ENCODE measurements around the gene MACROD2.

Gene MACROD2

DNA sequence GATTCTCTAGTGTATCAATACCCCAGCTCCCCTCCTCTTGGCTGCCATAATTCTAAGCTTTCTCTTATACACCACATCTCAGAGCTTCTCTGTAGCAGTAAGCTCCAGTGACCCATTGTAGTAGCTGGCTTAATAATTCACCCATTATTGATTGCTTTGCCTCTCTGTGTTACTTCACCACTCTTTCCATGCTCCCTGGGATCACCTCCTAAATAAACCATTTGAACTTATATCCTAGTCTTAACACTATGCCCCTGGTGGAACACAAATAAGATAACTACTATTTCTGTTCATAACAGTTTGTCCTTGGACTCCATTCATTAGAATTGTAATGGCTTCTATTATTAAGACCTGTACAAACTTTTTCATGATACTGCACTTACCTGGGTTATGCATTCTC is 1819.0 kb downstream of the MACROD2 start:
- DNase-seq, result no peak

DNA sequence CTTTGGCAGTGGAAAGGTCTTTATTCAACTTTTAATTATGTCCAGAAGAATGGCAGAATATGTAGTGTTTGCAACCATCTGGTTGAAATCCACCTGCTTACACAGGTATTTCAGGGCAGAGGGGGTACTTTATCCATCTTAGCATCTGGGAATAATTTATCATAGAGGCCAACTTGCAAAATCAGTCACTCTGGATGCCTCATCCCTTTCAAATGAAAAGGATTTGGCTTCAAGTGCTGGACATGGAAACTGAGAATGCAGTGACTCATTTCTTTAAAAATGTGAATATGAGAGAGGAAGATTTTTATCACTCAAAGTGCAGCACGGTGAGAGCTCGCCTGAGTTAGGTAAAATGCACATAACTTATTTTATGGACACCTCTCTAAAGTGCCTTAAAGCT is 1819.6 kb downstream of the MACROD2 start:
- DNase-seq, result no peak

DNA sequence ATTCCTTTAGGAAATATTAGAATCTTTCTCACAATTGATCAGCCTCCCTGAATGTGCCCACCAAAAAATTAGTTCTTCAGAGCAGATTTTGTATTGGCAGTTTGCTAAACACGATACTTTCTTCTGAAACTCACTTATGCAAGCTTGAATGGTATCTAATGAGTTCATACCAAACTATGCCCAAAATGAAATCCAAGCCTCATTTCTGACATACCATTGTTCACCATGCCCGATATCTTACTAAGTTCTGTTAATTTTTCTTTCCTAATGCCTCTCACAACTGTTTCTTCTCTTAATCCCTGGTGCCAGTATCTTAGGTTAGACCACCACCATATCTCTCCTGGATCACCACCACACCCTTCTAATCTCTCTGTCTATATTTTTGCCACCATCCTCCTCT is 1822.0 kb downstream of the MACROD2 start:
- no peak for DNase-seq

DNA sequence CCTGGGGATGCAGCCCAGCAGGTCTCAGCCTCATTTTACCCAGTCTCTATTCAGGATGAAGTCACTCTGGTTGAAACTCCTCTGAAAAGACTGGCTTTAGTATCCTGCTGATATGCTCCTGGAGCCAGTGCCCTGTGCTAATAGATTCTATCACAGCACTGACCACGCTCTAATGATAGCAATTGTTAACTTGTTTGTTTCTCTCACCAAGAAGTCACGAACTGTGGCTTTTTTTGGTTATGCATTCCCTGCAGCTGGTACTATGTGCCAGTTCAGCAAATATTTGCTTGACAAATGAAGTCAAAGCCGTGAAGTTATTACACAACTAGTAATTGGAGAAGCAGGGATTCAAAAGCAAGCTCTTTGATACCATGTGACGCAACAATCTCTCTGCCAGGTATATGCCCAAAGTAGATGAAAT is 1823.3 kb downstream of the MACROD2 start:
- DNase-seq, result peak; percentile 20 to 36

DNA sequence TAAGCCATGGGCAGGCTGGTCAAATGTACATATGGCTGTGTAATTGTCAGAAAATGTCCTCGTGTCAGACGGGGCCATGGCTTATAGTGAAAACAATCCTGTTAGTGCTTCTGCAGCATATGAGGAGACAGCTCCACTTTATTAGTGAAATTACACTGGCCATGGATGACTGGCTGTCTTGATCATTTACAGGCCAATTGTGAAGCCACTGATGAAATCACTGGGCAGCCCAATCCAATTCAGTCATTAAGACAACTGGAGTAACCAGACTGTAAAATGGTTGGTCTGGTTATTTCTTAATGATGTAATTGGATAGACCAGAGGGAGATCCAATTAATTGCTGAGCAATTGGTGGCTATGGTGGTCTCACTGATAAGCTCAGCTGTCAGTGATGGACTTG is 1828.4 kb downstream of the MACROD2 start:
- DNase-seq, result no peak

DNA sequence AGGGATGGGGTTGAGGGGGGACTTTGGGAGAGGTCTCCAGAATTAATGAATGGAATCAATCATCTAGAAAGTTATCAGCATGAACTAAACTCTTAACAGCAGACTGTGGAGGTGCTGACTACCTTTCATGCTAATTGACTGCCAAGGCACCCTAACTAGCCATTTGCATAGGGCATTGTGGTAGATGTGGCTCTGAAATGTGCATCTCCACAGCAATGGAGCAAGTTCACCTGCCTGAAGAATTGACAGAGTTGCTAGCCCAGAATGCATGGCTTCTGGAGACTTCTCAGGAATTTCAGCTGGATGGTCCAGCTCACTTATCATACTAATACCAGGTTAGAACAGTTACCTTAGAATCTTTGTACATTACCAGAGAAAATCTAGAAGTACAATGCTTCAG is 1832.3 kb downstream of the MACROD2 start:
- DNase-seq, result no peak

DNA sequence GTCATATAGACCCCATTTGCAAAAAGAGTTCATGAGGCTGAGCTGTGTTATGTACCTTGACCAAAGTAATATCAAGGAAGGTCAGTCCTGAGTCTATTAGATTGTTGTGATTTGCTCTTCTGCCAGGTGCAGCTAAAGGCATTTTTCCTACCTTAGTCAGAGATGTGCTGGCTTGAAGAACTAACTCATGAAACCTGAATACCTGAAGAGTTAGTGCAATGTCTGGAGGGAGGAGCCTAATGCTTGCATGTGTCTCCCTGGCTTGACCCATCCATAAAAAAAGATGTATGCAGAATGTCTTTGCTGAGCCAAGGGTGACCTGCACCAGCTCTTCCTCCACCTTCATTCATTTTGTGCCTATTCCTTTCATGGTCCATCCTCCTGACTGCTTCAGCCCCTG is 1835.9 kb downstream of the MACROD2 start:
- DNase-seq, result no peak

DNA sequence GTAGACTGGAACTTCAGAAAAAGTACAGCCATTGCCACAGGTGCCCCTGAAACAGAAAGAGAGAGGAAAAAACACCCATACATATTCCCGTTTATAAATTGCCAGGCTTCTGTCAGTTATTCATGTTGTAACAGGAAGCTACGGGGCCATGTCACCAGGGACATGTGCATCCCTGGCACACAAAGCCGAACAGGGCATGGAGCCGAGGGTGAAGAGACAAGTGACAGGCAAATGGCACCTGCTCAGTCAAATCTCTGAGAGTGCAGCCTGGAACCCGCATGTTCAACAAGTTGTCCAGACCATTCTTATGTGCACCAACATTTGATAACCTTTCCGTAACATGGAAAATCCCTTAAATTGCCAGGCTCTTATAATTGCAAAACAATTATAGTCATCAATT is 1837.2 kb downstream of the MACROD2 start:
- no peak for DNase-seq

DNA sequence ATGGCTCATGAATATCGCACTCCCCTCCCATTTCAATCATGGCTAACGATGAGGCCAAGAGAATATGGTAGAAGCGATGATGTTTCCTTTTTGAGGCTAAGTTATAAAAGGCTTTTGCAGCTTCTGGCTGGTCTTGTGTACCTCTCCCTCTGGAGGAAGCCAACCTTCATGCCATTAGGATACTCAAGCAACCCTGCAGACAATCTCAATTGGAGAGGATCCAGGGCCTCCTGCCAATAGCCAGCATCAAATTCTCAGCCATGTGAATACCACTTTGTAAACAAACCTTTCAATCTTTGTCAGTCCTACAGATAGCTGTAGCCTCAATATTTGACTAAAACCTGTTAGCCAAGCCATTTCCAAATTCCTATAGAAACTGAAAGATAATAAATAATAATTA is 1839.5 kb downstream of the MACROD2 start:
- DNase-seq, result no peak

DNA sequence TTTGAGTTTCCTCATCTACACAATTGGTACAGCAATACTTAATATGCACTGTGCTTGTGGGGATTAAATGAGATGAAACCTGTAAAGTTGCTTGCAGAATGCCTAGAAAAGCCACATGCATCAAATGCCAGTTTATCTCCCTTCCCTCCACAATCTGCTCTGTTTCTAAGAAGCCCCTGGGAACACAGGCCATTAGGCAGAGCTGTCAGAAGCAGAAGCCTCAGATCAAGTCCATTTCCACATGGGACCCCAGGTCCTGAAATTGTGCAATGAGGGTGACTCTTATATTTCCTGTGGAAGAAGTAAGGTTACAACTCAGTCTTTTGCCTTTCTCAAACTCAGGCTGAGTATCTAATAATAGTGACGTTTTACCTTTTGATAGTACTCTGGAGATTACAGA is 1840.5 kb downstream of the MACROD2 start:
- no peak for DNase-seq

DNA sequence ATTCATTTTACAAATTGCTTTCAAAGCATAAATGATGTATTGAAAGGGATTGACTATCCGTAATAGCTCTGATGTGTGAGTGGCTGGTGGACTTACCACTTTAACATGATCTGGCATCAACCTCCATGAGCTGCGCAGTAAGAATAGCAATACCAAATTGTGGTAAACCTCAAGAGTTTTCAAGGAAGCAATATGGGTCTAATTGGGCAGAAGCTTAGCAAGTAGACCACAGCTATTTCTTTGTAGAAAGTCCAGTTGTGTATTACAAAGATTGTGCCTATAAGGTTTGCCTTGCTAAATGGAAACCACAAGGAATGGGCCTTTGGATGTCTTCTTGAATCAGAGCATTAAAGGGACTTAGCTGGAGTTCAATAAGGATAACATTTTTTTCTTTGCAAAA is 1841.3 kb downstream of the MACROD2 start:
- DNase-seq, result no peak

DNA sequence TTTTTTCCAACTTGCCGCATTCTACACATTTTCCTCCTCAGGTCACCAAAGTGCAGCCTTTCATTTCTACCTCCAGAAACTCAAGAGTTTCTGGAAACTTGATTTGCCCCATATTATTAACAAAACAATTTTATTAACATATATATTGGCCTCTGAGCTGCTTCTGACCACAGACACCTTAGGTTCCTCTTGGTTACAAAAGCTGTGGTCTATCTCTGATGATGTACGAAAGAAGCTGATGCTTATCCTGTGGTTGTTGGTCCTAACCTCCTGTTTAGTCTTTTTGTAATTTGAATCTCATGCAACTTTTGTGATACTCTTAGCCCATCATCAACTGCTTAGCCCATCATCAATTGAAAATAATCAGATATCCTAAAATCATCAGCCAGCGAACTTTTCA is 1842.2 kb downstream of the MACROD2 start:
- DNase-seq, result no peak

DNA sequence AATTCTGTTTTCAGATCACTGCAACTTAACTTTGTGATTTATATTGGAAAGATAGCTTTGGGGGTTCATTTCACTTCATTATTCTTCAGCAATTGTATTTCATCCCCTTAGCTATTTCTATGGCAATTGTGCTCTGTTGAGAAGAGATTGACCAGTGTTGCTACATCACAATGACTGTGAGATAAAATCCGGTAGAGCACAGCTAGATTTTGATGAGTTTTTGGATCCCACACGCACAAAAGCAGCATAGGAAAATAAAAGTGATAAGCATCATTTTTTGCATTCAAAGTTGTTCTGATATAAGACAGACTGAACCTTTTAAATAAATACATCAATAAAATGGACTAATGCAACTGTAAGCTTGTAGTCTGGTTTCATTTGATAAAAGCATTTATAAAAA is 1843.2 kb downstream of the MACROD2 start:
- no peak for DNase-seq

DNA sequence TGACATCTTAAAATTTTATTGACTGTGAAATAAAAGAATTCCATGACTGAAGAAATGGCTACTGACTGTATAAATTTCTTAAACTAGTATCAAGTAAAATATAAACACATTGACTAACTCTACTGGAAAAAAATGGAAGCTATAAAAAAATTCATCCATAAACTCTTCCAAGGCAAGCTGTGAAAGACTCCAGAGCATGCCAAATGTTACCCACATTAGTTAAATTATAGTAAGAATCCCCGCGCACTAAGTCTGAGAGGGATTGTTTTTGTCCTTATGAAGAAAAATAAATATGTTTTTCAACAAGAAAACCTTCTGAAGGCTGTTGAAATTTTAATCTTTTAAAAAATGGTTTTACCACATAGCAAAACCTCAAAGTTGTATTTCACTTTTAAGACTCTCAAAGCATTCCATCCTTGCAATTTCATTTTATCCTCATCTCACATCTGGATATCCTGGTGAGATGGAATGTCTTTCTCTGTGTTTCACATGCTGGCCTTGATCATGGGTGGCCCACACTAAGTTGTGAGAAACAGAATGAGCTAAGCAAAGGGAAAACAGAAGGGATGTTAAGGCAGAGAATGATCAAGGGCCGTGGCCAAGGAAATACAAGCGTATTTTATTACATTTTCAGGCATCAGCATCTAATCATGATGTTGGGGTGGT is 1845.5 kb downstream of the MACROD2 start:
- no peak for DNase-seq

DNA sequence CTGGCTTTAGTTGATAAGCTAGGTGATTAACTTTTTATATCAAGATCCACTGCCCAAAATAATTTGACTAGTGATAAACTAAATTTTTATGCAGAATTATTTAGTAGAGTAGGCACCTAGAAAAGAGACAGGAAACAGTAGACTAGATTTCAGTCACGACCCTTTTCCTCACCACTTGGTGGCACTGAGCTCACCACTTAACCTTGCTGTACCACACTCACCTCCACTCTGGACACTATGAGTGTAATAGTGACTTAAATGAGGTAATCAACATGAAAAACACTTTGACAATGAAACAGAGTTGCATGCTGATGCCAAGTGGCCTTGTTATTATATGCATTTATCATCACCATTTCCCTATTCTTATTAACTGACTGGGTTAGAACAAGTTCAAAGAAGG is 1847.6 kb downstream of the MACROD2 start:
- no peak for DNase-seq

DNA sequence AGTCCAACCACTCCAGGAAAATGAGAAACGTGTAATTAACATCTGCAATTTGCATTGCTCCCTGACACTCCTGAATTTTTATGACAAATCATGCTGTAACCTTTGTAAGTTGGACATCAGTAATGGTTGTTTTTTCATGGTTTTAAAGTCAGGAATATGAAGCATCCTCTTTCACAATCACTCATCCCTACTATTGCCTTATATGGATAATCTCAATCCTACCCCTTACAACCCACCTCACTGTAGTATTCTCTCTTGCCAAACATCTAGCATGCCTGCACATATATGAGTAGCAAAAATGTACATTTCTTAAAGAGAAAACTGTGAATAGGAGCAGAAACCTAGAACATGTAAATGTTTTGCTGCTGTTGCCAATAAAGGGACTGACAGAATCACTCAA is 1848.5 kb downstream of the MACROD2 start:
- DNase-seq, result no peak

DNA sequence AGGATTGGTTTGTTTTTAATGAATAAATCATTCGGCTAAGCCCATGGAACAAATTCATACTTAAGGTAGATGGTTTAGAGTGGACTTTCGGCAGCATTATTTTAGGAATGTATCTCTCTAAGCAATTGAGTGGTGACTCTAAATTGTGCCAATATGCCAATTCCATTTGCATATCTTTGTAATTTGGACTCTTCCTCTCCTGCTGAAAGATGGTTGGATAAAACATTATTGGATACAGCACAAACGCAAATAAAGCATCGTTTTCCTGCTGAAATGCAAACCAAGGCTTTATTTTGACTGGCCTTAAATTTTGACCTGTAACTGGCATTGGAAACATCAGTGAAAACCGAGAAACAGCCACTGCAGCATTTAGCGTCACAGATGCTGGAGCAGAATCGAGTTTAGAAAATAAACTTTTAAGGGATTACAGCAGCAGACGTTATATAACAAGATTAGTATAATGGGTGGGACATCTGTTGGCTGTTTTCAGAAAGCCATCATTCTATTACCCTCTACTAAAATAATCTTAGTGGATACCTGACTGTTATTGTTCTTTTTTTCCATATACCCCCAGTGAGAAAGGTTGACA is 1852.0 kb downstream of the MACROD2 start:
- no peak for DNase-seq

DNA sequence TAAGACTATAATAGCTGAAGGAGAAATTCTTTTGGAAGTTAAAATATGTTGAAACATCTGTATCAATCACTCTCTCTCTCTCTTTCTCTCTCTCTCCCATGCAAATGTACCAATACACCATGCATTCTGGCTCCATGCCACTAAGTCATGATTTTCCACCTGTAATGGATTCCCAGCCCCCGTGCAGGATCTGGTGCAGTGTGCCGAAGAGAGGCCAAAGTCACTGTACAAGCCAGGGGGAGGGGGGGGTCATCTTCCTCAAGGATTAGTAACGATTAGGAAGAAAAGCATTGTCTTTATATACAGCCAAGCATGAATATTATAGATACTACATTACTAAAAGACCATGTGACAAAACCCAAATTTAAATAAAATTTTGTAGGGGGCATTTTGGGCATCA is 1852.8 kb downstream of the MACROD2 start:
- DNase-seq, result no peak

DNA sequence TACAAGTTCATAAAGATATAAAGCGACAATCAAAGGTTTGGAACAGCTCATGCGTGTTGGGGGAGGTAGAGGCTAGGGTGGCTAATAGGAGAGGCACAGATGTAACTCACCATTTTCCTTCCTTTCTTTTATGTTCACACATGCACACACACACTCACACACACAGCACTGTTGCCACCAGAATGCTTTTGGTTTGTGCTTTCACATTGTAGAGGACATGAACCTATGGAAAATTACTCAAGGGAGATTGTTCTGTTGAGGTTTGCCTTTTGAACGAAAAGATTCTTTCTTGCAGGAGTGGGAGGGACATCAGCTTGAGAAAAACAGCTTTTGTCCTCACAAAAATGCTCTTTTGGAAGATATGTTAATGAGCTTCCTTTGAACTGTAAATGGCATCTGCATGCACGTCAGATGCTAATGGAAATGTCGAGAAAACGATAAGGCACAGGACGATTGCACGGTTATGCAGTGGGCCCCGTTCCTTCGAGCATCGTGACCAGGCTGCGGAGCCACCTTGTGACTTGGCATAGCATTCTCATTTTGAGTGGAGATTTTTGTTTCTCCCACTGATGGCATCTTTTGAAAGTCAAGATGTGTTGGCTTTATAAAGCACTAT is 1853.8 kb downstream of the MACROD2 start:
- no peak for DNase-seq

DNA sequence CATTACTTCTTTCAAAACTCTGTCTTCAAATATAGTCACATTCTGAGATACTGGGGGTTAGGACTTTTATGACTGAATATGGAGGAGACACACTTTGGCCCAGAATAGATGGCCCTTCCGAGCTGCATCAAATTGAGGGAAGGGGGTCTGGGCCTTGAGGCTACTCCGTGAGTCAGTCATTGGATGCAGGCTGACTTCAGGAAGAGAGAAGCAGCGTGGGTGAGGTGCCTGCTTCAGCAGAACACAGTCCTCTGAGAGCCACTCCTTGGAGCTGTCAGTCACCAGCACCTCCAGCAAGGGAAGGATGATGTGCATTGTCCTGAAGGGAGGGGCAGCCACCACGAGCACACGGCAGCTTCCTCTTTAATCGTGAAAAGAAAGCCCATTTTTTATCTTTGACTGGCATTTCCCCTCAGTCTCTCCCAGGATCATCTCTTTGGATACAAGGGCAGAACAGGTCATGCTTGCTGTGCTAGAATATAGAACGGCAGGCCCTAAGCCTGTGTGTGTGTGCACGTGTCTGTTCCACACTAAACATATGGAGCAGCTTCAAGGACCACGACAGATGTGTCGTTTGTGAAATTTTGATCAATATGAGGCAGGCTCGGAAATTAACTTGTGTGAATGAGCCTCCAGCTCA is 1856.4 kb downstream of the MACROD2 start:
- no peak for DNase-seq

DNA sequence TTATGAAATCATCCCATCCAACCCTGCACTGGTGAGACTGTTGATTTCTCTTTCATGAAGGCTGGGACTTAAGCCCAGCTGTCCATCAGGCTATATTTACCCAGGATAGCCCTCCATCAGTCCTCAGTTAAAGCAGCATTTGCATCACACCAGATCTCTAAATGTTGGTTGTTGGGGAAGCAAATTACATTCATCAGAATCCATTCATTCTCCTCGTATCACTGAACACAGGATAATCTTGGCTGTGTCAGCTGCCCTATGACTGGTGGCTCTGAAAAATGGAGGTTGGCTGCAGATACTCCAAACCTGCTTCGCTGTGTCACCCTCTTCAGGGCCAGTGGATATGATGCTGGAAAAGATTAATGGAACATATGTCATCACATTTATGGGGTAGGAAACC is 1859.6 kb downstream of the MACROD2 start:
- DNase-seq, result no peak

DNA sequence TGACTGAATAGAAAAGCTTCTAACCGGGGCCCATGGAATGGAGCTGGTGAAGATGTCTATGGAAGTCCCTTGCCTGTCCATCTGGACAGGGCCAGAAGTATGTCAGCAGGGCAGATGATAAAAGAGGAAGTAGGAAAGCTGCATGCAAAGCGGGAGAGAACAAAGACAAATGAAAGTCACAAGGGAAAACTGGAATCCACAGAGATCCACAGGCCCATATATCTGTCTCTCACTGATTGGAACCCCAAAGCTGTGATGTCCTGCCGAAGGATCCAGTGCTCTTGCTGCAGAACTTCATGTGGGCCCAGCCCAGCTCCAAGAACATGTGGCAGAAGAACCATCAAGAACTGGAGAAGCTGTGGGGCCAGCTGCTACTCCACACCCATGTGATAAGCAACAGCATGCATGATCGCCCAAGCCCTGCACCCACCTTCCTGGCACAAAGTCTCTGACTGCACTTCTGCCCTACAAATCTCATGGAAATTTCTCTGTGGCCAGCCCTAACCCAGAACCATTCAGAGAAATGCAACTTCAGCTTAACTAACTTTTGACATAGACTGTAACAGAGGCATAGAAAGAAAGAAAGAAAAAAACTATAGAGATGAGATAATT is 1862.0 kb downstream of the MACROD2 start:
- no peak for DNase-seq

DNA sequence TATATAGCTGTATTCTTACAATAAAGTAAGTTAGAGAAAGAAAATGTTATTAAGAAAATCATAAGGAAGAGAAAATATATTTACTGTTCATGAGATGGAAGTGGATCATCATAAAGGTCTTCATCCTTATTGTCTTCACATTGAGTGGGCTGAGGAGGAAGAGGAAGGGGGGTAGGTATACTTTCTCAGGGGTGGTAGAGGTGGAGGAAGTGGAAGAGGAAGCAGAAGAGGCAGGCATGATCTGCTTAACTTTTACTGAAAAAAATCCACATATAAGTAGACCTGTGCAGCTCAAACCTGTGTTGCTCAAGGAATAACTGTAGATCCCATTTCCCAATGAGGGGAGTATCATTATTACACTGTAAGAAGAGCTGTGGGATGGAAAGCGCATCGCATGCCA is 1863.7 kb downstream of the MACROD2 start:
- DNase-seq, result no peak

DNA sequence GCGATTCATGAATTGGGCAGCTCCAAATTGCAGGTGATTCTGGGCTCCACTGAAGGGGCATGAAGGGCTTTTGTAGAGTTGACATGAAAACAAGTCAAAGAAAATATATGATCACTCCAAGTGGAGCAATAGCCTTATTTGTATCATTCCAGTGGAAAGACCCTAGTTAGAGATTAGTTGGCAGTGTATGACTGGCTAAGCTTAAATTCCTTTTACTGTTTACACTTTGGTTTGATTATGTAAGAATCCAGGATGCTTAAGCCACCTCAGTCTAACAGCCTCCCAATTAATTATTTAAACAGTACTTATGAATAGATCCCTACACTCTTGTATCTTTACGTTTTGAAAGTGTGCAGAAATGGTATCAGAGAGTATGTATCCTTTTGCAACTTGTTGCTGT is 1865.5 kb downstream of the MACROD2 start:
- no peak for DNase-seq
